Measurements from ENCODE around the gene ZC3H12C.
"Not testable (repeated sequence)": the region's sequence is repeated elsewhere in the genome, so short reads cannot be mapped to it uniquely, and the experiment has no call there.

Gene ZC3H12C

GRCh38 chr11:110092515-110093406, at the start of gene ZC3H12C:
TSS of gene ZC3H12C (plus strand) at chr11:110093392. CDS start at chr11:110093412, 20 bp downstream.
- peak; percentile 73 for DNase-seq

GRCh38 chr11:110044226-110044968, 48.8 kb upstream of the ZC3H12C start:
- DNase-seq, result no peak

- DNase-seq, result no peak
Observed at GRCh38 chr11:110046775-110047380, 46.3 kb upstream of the ZC3H12C start.

- DNase-seq, result no peak
Observed at GRCh38 chr11:110049501-110050200, 43.5 kb upstream of the ZC3H12C start.

- DNase-seq, result no peak
Observed at GRCh38 chr11:110050201-110050506, 43.0 kb upstream of the ZC3H12C start.

GRCh38 chr11:110053848-110054414, 39.3 kb upstream of the ZC3H12C start:
- DNase-seq, result no peak

- DNase-seq, result no peak
Observed at GRCh38 chr11:110056956-110057355, 36.2 kb upstream of the ZC3H12C start.

- DNase-seq, result no peak
Observed at GRCh38 chr11:110059706-110060463, 33.3 kb upstream of the ZC3H12C start.

GRCh38 chr11:110061296-110061695, 31.9 kb upstream of the ZC3H12C start:
- no peak for DNase-seq

GRCh38 chr11:110062247-110062646, 30.9 kb upstream of the ZC3H12C start:
- DNase-seq, result no peak

GRCh38 chr11:110065189-110065588, 28.0 kb upstream of the ZC3H12C start:
- no peak for DNase-seq

GRCh38 chr11:110068001-110068400, 25.2 kb upstream of the ZC3H12C start:
- not testable (repeated sequence) for DNase-seq

- no peak for DNase-seq
Observed at GRCh38 chr11:110069158-110069737, 23.9 kb upstream of the ZC3H12C start.

- no peak for DNase-seq
Observed at GRCh38 chr11:110070176-110070575, 23.0 kb upstream of the ZC3H12C start.

- DNase-seq, result no peak
Observed at GRCh38 chr11:110071197-110071596, 22.0 kb upstream of the ZC3H12C start.

- DNase-seq, result no peak
Observed at GRCh38 chr11:110072930-110073329, 20.3 kb upstream of the ZC3H12C start.

- no peak for DNase-seq
Observed at GRCh38 chr11:110074499-110074898, 18.7 kb upstream of the ZC3H12C start.

GRCh38 chr11:110075105-110075846, 17.9 kb upstream of the ZC3H12C start:
- DNase-seq, result no peak

- DNase-seq, result no peak
Observed at GRCh38 chr11:110075847-110076208, 17.4 kb upstream of the ZC3H12C start.

GRCh38 chr11:110076371-110076965, 16.7 kb upstream of the ZC3H12C start:
- DNase-seq, result no peak
